Measurements from ENCODE around the gene SAV1. TPM values are rescaled to one million over a fixed set of nuclear protein-coding genes. Genes with fewer than 3 reads are reported as not detected.

The SAV1 gene
- total RNA-seq, 1 donor from 2014 or later: 31.7 TPM

DNA sequence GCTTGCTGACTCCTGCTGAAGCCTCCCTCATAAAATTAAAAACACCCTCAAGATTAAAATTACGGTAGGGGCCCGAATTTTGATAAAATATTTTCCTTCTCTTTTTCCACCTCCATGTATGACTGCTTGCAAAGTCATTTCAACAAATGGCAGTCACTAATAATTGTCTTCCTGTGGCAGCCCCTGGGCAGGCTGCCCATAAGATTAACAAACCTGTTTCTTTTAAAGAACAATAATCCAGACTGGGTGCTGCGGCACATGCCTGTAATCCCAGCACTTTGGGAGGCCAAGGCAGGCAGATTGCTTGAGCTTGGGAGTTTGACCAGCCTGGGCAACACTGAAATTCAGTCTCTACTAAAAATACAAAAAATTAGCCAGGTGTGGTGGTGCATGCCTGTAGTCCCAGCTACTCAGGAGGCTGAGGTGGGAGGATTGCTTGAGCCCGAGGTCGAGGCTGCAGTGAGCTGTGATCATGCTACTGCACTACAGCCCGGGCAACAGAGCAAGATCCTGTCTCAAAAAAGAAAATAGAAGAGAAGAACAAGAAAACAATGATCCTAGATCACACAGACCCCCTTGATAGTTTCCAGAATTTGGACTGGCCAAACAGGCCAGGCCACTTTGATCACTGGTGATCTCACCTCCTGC is 8.7 kb downstream of the SAV1 start:
- Mint-ChIP-seq H3K36me3 (peaks cover 29% of the 10 kb centered on the region), H3K4me1 (peaks cover 22% of the 10 kb centered on the region), H3K27me3 (ENCODE audit: low read depth) (no peaks in the 10 kb centered on the region), H3K27ac (peak overlapping the region; percentile 81), H3K9me3 (peaks cover 10% of the 10 kb centered on the region), H3K4me3 (no peak overlapping the region)
- TF ChIP-seq, protein P1, sequence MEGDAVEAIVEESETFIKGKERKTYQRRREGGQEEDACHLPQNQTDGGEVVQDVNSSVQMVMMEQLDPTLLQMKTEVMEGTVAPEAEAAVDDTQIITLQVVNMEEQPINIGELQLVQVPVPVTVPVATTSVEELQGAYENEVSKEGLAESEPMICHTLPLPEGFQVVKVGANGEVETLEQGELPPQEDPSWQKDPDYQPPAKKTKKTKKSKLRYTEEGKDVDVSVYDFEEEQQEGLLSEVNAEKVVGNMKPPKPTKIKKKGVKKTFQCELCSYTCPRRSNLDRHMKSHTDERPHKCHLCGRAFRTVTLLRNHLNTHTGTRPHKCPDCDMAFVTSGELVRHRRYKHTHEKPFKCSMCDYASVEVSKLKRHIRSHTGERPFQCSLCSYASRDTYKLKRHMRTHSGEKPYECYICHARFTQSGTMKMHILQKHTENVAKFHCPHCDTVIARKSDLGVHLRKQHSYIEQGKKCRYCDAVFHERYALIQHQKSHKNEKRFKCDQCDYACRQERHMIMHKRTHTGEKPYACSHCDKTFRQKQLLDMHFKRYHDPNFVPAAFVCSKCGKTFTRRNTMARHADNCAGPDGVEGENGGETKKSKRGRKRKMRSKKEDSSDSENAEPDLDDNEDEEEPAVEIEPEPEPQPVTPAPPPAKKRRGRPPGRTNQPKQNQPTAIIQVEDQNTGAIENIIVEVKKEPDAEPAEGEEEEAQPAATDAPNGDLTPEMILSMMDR (IDR thresholded peaks at IDR 0.05; ENCODE audit: unreplicated experiment): no peak
- DNase-seq (ENCODE audit: low spot score in 2 of 2, unreplicated experiment in 2 of 2): no peak

DNA sequence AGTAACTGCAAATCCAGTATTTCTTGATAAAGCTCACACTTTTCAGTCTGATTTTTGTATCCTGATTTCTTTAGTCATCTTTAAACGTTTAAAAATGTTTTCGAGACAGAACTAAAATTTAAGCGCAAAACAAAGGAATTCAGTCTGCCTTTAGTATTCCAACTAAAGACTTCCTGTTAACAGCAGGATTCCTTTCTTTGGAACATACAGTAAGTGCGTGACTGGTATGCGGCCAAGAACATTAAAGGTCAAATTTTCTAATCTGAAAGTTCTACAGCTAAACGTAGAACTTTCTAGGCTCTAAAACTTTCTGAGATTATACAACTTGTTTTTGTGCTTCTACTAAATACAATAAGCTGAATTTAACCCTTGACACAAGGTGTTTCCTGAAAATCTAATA is 9.9 kb downstream of the SAV1 start:
- DNase-seq (ENCODE audit: low spot score in 2 of 2, unreplicated experiment in 2 of 2): no peak
- peaks cover 23% of the 10 kb centered on the region for H3K36me3 Mint-ChIP-seq
- H3K27ac Mint-ChIP-seq: peak overlapping the region; percentile 91
- H3K4me3 Mint-ChIP-seq: no peak overlapping the region
- H3K4me1 Mint-ChIP-seq: peaks cover 22% of the 10 kb centered on the region
- TF ChIP-seq, protein P1 (IDR thresholded peaks at IDR 0.05; ENCODE audit: unreplicated experiment): no peak
- H3K27me3 Mint-ChIP-seq (ENCODE audit: low read depth): no peaks in the 10 kb centered on the region
- peaks cover 10% of the 10 kb centered on the region for H3K9me3 Mint-ChIP-seq

DNA sequence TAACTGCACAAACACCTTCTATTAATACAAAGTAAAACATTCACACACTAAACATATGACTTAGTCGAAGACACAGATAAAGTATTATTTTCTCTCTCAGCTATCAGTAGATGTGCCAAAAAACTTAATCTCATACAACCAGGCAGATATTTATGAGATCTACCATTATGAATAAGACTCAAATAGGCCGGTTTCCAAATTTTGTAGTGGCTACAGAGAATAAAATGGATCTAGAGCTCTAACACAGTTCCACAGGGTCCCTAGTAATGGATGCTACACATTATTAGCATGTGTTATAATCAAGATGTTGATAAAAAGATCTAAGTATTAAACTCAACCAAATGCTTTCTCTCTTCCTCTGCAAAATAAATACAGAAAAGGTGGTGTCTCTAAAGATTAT is 10.4 kb downstream of the SAV1 start:
- peak overlapping the region; percentile 91 for H3K27ac Mint-ChIP-seq
- peaks cover 22% of the 10 kb centered on the region for H3K4me1 Mint-ChIP-seq

DNA sequence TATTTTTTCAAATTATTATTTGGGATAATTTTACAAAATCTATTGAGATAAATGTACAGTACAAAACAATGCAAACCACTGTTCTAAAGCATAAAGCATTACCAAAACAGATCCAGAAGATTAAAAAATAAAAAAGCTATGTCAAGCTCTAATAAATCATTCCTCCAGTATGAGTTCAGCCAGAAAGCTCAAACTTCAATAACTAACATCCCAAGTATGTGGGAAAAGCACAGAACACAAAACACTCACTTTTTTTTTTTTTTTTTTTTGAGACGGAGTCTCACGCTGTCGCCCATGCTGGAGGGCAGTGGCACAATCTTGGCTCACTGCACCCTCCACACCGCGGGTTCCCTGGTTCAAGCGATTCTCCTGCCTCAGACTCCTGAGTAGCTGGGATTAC is 11.3 kb downstream of the SAV1 start:
- TF ChIP-seq, protein P1 (IDR thresholded peaks at IDR 0.05; ENCODE audit: unreplicated experiment): no peak
- DNase-seq (ENCODE audit: low spot score in 2 of 2, unreplicated experiment in 2 of 2): no peak
- Mint-ChIP-seq H3K4me1 (peaks cover 22% of the 10 kb centered on the region), H3K36me3 (peaks cover 19% of the 10 kb centered on the region), H3K27ac (no peak overlapping the region), H3K27me3 (ENCODE audit: low read depth) (no peaks in the 10 kb centered on the region), H3K4me3 (no peak overlapping the region), H3K9me3 (peaks cover 10% of the 10 kb centered on the region)

More for the DNA sequence above, 10.4 kb downstream of the SAV1 start:
- H3K4me3 Mint-ChIP-seq: no peak overlapping the region
- TF ChIP-seq, protein P1 (IDR thresholded peaks at IDR 0.05; ENCODE audit: unreplicated experiment): no peak
- no peaks in the 10 kb centered on the region for H3K27me3 Mint-ChIP-seq (ENCODE audit: low read depth)
- DNase-seq (ENCODE audit: low spot score in 2 of 2, unreplicated experiment in 2 of 2): no peak
- peaks cover 10% of the 10 kb centered on the region for H3K9me3 Mint-ChIP-seq
- H3K36me3 Mint-ChIP-seq: peaks cover 21% of the 10 kb centered on the region

DNA sequence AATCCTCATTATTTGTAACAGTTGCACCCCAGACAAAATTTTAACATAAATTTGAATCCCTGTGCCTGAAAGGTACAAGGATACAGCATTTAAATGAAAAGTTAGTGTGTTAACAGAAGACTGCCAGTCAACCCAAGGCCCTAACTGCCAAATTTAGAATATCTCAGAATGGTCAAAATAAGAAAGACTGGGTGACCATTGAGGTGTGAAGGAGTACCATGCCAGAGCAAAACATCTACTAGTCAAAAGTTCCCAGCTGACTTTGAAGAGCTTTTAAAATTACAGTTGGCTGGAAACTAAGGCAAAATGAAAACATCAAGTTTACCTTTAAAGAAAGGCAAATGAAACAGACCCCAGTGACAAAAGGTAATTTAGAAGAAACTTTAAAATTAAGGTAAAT is 18.4 kb downstream of the SAV1 start:
- Mint-ChIP-seq H3K9me3 (peaks cover 4% of the 10 kb centered on the region), H3K27ac (no peak overlapping the region)
- no peak for DNase-seq (ENCODE audit: low spot score in 2 of 2, unreplicated experiment in 2 of 2)

More for the DNA sequence above, 18.4 kb downstream of the SAV1 start:
- no peaks in the 10 kb centered on the region for H3K4me1 Mint-ChIP-seq
- H3K27me3 Mint-ChIP-seq (ENCODE audit: low read depth): no peaks in the 10 kb centered on the region
- H3K4me3 Mint-ChIP-seq: no peak overlapping the region
- H3K36me3 Mint-ChIP-seq: peaks cover 10% of the 10 kb centered on the region
- TF ChIP-seq, protein P1 (IDR thresholded peaks at IDR 0.05; ENCODE audit: unreplicated experiment): no peak
